GM12801 (cell line): ENCODE measurements around the gene PARD3.

Source experiments
- TF ChIP-seq, protein P1 (sequence below): IDR thresholded peaks from one replicate; pipeline ENCODE4 v1.5.1; 2011; ENCODE audit warnings: control low read depth; ENCODE audit not compliant: insufficient read length; ENCODE audit errors: extremely low read depth

PARD3 gene

DNA sequence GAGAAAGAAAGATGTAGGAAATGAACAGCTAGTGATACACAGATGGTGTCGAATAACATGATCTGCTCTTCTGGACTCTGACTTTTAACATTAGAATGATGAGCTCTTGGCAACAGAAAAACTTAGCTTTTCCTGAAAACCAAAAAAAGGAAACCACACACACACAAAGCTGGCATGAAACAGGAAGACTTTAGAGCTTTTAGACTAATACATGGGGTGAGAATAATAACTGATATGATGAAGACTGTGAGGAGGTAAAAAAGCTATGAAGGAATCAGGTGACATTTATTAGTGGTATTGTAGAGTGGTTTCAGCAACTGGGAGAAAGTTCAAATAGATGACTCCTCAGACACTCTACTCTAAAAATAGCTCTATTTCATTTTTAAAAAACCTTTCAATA, 491.9 kb downstream of the PARD3 start:
- TF ChIP-seq, protein P1, sequence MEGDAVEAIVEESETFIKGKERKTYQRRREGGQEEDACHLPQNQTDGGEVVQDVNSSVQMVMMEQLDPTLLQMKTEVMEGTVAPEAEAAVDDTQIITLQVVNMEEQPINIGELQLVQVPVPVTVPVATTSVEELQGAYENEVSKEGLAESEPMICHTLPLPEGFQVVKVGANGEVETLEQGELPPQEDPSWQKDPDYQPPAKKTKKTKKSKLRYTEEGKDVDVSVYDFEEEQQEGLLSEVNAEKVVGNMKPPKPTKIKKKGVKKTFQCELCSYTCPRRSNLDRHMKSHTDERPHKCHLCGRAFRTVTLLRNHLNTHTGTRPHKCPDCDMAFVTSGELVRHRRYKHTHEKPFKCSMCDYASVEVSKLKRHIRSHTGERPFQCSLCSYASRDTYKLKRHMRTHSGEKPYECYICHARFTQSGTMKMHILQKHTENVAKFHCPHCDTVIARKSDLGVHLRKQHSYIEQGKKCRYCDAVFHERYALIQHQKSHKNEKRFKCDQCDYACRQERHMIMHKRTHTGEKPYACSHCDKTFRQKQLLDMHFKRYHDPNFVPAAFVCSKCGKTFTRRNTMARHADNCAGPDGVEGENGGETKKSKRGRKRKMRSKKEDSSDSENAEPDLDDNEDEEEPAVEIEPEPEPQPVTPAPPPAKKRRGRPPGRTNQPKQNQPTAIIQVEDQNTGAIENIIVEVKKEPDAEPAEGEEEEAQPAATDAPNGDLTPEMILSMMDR = no peak

DNA sequence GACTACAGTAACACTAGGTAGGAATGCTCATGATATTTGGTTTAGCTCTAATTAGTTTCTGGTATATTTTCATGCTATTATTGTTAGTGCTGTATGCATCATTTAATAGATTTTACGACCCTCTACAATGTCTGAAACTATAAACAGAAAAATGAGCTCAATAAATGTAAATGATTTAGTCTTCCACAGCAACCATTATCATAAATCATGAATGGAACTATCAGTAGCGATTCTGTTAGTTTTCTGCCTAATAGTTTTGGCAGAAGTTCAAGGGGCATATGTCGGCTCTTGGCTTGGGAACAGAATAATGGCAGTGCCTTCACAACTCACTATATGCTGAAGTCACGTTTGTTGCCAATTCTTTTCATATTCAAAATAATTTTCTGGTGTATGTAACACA, 494.8 kb downstream of the PARD3 start:
- TF ChIP-seq, protein P1 = no peak

DNA sequence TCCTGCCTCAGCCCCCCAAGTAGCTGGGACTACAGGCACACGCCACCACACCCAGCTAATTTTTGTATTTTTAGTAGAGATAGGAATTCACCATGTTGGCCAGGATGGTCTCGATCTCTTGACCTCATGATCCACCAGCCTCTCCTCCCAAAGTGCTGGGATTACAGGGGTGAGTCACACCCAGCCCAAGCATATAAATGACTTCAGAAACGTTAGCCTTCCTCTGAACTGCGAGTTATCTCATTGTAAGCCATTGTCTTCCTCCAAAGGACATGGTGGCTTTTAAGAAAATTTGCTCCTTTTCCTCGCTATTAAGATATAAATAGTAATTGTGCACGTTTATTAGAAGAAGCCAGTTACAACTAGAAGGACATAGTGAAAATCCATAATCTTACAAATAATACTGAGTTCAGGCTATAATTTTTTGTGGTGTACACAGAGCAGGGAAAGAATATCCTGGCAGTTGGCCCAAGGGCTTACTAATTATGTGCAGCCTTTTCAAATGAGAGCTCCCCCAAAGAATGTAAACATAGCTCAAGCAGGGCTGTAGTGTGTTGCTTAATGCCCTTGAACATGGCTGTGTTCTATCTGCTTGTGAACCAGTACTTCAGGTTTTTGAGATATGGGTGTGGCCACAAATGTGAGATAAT, 495.8 kb downstream of the PARD3 start:
- TF ChIP-seq, protein P1 = no peak

DNA sequence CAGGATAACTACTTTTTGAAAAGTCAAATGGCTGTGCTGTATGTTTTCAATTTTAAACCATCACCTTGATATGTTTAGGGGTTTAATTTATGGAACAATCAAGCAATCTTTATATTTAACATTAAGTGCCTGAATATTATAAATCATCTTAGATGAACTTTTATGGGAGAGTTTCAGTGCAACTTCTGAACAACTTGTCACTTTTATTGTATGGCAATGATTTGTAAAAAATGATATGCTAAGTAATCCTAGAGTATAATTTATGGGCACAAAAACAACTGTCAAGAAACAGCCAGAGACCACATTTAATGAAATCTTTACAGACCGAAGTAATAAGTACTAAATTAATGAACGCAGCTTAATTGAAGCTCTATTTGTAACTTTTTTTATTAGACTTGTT, 498.9 kb downstream of the PARD3 start:
- TF ChIP-seq, protein P1 = no peak

DNA sequence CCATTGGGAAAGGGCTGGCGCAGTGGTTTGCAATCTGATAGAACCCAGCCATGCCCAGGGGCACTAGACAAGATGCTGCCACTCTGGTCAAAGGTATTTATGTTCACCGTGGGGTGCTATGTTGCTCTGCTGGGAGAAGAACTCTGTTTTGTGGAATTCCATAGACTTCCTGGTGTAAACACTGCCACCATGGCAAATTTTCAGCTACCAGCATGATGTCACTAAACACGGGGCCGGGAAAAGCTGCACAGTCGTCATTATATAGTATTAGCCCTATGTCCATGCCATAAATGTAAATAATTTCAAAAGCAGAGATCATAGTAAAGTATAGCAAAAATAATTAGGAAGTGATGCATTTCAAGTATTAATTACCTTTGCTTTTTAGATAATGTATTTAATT, 500.6 kb downstream of the PARD3 start:
- TF ChIP-seq, protein P1 = no peak

DNA sequence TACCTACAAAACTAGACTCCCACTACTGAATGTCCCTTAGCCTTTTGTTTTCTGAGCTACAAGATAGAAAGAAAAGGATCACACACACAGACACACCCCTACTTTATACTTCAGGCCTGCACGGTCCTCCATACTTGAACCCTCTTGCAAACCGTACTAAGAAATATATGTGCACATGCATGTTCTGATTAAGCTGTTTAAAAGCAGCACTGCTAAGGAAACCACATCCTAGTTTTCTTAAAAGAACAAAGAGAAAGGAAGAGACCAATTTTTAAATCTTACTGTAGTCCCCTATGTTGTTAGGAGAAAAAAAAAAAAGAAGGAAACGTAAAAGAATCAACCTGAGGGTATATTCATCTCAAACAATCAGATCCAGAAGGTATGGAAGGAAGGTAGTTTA, 501.2 kb downstream of the PARD3 start:
- TF ChIP-seq, protein P1 = no peak

DNA sequence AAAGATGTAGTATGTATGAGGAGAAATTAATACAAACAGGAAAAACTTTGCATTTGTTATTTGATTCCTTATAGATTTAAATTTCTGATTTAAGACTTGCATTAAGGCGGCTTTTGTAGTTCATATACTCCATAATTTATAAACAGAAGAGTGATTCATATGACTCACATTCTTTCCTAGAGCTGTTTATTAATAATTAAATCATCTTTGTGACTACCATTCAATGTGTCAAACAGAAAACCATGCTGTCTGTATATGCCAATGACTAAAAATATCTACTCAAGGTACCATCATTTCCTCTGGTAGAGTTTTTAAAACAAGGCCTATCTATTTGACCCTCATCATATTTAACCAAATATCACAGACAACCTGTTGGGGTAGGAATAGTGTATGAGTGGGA, 501.7 kb downstream of the PARD3 start:
- TF ChIP-seq, protein P1 = no peak

DNA sequence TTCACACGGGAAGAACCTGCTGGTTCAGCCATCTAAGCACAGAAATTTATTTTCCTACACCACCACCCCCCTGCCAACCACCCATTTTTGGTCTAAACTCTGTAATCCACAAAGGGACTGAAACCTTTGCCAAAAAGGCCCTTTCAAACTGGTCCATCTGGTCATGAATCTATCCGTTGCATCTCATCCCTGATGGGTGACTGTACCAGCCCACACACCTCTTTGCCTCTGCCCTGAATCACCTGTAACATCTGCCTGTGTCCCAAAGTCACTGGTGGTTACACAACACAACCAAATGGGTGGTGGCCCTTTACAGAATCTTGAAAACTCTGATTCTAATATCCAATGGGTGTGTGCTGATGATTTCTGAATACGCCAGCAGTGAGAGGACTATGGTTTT, 503.4 kb downstream of the PARD3 start:
- TF ChIP-seq, protein P1 = no peak
